SH-SY5Y (cell line): ENCODE data around the gene RARS1.

ENCODE experiments used
- GATA2 ChIP-seq: IDR thresholded peaks from 2 replicates; pipeline ENCODE4 v1.6.1; 2011; ENCODE audit warnings: mild to moderate bottlenecking, low read depth, low read length
- GATA3 ChIP-seq: IDR thresholded peaks from 2 replicates; pipeline ENCODE4 v1.6.1; 2011; ENCODE audit warnings: low read depth, mild to moderate bottlenecking, low read length, moderate library complexity

GRCh38 chr5:168513861-168514428 is 27.7 kb downstream of the RARS1 start:
- TF ChIP-seq GATA3 (no peak), GATA2 (no peak)
